Astrocyte of the cerebellum (primary cell): ENCODE data around the gene RBMX.

Experiments
- DNase-seq: peaks from one replicate; pipeline ENCODE4 v3.0.0-alpha.2; 2011; ENCODE audit warnings: low read depth
- H3K4me3 ChIP-seq: 2 replicates; pipeline ENCODE4 v1.5.1; 2011; ENCODE audit warnings: mild to moderate bottlenecking, low read depth, low read length, moderate library complexity
- in situ Hi-C: cut with HindIII; loops from 2 replicates; pipeline ENCODE4 v1.10.0; 2017; ENCODE audit warnings: low sequenced_read_pairs
- TF ChIP-seq, protein P1 (sequence below): IDR thresholded peaks from 2 replicates; pipeline ENCODE4 v1.5.1; 2012; ENCODE audit warnings: low read length, low read depth, moderate library complexity, mild to moderate bottlenecking; ENCODE audit errors: missing control alignments

RBMX gene

DNA sequence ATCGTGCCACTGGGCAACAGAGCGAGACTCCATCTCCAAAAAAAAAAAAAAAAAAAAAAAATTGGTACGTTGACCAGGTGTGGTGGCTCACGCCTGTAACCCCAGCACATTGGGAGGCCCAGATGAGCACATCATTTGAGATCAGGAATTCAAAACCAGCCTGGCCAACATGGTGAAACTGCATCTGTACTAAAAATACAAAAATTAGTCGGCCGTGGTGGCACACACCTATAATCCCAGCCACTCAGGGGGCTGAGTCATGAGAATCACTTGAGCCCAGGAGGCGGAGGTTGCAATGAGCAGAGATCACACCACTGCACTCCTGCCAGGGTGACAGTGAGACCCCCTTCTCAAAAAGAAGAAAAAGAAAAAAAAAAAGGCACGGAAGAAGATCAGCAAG lies 24.5 kb downstream of the RBMX start:
- in situ Hi-C loops, result no loop called here
- DNase-seq, result no peak
- no peak overlapping the region for H3K4me3 ChIP-seq
- TF ChIP-seq, protein P1, sequence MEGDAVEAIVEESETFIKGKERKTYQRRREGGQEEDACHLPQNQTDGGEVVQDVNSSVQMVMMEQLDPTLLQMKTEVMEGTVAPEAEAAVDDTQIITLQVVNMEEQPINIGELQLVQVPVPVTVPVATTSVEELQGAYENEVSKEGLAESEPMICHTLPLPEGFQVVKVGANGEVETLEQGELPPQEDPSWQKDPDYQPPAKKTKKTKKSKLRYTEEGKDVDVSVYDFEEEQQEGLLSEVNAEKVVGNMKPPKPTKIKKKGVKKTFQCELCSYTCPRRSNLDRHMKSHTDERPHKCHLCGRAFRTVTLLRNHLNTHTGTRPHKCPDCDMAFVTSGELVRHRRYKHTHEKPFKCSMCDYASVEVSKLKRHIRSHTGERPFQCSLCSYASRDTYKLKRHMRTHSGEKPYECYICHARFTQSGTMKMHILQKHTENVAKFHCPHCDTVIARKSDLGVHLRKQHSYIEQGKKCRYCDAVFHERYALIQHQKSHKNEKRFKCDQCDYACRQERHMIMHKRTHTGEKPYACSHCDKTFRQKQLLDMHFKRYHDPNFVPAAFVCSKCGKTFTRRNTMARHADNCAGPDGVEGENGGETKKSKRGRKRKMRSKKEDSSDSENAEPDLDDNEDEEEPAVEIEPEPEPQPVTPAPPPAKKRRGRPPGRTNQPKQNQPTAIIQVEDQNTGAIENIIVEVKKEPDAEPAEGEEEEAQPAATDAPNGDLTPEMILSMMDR, result no peak

DNA sequence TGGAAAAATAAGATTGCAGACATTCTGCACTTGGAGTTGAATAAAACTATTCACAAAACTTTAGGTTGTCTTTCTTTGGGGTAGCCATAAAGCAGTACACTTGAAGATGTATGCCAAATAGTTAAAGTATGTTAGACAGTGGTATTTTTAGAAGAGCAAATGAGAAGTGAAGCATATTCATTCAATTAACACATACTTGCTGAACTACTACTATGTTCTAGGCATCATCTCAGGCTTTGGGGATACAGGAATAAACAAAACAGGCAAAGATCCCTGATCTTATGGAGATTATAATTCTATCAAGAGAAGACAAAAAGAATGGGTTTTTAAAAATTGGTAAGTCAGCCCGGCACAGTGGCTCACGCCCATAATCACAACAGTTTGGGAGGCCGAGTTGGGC lies 29.0 kb downstream of the RBMX start:
- no peak overlapping the region for H3K4me3 ChIP-seq
- DNase-seq, result no peak
- TF ChIP-seq, protein P1, result no peak
- in situ Hi-C loops, result no loop called here

DNA sequence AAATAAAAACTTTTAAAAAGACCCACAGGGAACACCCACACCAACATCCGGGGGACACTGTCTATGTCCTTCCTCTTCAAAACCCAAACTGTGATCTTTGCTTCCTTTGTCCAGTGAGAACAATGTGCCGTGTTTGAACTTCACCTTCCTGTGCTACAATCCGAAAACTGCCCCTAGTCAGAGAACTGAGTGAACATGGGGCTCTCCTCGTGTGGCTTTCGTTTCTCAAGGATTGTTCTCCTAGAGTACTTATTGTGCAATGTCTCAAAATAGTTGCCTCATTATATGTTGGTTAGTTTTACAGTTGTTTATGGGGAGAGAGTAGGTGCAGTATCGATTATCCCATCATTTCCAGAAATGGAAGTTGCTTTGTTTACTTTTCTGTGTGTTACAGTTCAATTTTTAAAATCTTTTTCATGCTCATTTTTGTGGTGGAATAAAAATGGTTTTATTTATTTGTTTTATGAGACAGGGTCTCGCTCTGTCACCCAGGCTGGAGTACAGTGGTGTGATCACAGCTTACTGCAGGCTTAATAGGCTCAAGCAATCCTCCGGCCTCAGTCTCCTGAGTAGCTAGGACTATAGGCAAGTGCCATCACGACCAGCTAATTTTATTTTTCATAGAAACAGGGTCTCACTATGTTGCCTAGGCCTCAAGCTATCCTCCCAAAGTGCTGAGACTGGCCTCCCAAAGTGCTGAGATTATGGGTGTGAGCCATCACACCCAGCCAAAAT lies 29.9 kb downstream of the RBMX start:
- DNase-seq, result no peak
- no peak overlapping the region for H3K4me3 ChIP-seq
- in situ Hi-C loops, result no loop called here
- TF ChIP-seq, protein P1, result no peak

DNA sequence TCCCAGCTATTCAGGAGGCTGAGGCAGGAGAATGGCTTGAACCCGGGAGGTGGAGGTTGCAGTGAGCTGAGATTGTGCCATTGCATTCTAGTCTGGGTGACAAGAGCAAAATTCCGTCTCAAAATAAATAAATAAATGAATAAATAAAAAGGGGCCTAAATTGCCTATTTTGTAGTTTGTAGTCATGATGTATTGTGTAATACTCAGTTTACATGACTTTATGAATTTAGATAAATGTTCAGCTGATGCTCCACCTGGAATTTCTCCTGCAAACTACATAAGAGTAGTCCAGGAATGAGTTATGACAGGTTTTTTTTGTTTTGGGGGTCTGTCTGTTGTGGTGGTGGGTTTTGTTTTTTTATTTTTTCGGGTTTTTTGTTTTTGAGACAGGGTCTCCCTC lies 31.1 kb downstream of the RBMX start:
- H3K4me3 ChIP-seq, result no peak overlapping the region
- in situ Hi-C loops, result no loop called here
- TF ChIP-seq, protein P1, result no peak
- no peak for DNase-seq

DNA sequence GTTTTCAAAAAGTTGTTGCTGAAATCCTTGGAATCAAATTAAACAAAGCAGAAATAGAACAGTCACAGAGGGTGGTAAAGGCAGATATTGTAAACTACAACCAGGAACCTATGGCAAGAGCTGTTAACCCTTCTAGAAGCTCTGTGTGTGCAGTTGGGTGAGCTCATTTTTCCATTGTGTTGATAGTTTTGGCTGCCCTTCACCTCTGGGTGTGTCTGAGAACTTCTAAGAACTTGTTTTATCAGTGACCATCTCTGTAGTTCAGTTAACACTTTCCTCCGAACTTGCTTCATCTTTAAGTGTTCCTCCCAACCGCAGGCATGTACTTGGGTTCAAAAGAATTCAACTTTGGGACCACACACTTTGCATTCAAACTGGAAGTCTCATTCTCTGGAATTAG lies 32.7 kb downstream of the RBMX start:
- no peak for DNase-seq
- no peak overlapping the region for H3K4me3 ChIP-seq
- TF ChIP-seq, protein P1, result no peak
- in situ Hi-C loops, result no loop called here

DNA sequence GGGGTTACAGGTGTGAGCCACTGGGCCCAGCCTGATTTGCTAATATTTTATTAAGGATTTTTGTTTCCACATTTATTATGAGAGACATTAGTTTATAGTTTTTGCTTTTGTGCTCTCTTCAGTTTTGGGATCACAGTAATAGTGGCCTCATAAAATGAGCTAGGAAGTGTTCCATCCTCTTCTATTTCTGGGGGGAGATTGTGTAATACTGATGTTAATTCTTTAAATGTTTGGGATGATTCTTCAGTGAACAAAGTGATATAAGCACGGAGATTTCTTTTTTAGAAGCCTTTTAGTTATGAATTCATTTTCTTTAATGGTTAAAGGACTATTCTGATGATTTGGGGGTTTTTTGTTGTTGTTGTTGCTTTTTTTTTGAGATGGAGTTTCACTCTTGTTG lies 41.3 kb downstream of the RBMX start:
- in situ Hi-C loops, result no loop called here
- no peak overlapping the region for H3K4me3 ChIP-seq
- no peak for DNase-seq
- TF ChIP-seq, protein P1, result no peak
